Glomerular endothelial cell (primary cell): Measurements from ENCODE around the gene HACD1. TPM values are rescaled to one million over a fixed set of nuclear protein-coding genes. Genes with fewer than 3 reads are reported as not detected.
A peak's percentile ranks its signal among the peaks of the same experiment; 100 is the strongest.
"Not testable (repeated sequence)": the region's sequence is repeated elsewhere in the genome, so short reads cannot be mapped to it uniquely, and the experiment has no call there.

Experiments used
- DNase-seq: peaks from one replicate; pipeline ENCODE4 v3.0.0-alpha.2; 2011; ENCODE audit warnings: low read depth, low spot score; ENCODE audit errors: extremely low read depth
- total RNA-seq: library from RNA; depleted of rRNA; stranded (reverse); fragments of >200 nt; gene quantifications from 2 replicates; pipeline ENCODE4 v1.2.3, GENCODE V29; 2015

Gene HACD1
- total RNA-seq, 1 donor from 2014 or later: 17.4 TPM

- peak; percentile 92 for DNase-seq
Observed at GRCh38 chr10:17643755-17644484, 26.7 kb upstream of the HACD1 start, which contains the start of gene STAM. STAM (plus strand) TSS chr10:17644151; CDS start chr10:17644340, 189 bp downstream.

- no peak for DNase-seq
Observed at GRCh38 chr10:17643339-17643754, 26.2 kb upstream of the HACD1 start.

GRCh38 chr10:17640331-17640816, 23.2 kb upstream of the HACD1 start:
- no peak for DNase-seq

- no peak for DNase-seq
Observed at GRCh38 chr10:17637869-17638268, 20.7 kb upstream of the HACD1 start.

GRCh38 chr10:17633353-17633752, 16.2 kb upstream of the HACD1 start:
- DNase-seq: no peak

- not testable (repeated sequence) for DNase-seq
Observed at GRCh38 chr10:17632590-17632989, 15.4 kb upstream of the HACD1 start.

GRCh38 chr10:17626656-17627055, 9.5 kb upstream of the HACD1 start:
- DNase-seq: no peak

- no peak for DNase-seq
Observed at GRCh38 chr10:17624996-17625395, 7.8 kb upstream of the HACD1 start.

- DNase-seq: no peak
Observed at GRCh38 chr10:17622061-17622460, 4.9 kb upstream of the HACD1 start.

GRCh38 chr10:17616403-17617030, 657 bp downstream of the HACD1 start:
- DNase-seq: no peak

- DNase-seq: no peak
Observed at GRCh38 chr10:17609523-17610079, 7.6 kb downstream of the HACD1 start.

- DNase-seq: no peak
Observed at GRCh38 chr10:17607603-17608332, 9.4 kb downstream of the HACD1 start.

GRCh38 chr10:17607060-17607459, 10.1 kb downstream of the HACD1 start:
- no peak for DNase-seq

GRCh38 chr10:17606547-17607040, 10.6 kb downstream of the HACD1 start:
- no peak for DNase-seq

- DNase-seq: no peak
Observed at GRCh38 chr10:17605936-17606335, 11.2 kb downstream of the HACD1 start.

GRCh38 chr10:17599089-17599488, 18.1 kb downstream of the HACD1 start:
- no peak for DNase-seq

- DNase-seq: no peak
Observed at GRCh38 chr10:17597386-17597785, 19.8 kb downstream of the HACD1 start.

- DNase-seq: no peak
Observed at GRCh38 chr10:17590969-17591645, 26.1 kb downstream of the HACD1 start.

- not testable (repeated sequence) for DNase-seq
Observed at GRCh38 chr10:17589316-17589715, 27.9 kb downstream of the HACD1 start.

- no peak for DNase-seq
Observed at GRCh38 chr10:17588420-17588819, 28.8 kb downstream of the HACD1 start.
